Ishikawa (cell line): Measurements from ENCODE around the gene CLNK.

Experiments used
- CEBPB ChIP-seq: IDR thresholded peaks from 2 replicates; pipeline ENCODE4 v1.6.1; 2012
- CREB1 ChIP-seq: IDR thresholded peaks from 2 replicates; pipeline ENCODE4 v1.6.1; 2012; ENCODE audit warnings: low read depth
- EGR1 ChIP-seq: IDR thresholded peaks from 2 replicates; pipeline ENCODE4 v1.6.1; 2012
- EP300 ChIP-seq: IDR thresholded peaks from 2 replicates; pipeline ENCODE4 v1.6.1; 2012; ENCODE audit warnings: borderline replicate concordance
- FOXM1 ChIP-seq: IDR thresholded peaks from 2 replicates; pipeline ENCODE4 v1.6.1; 2012; ENCODE audit warnings: low read depth, borderline replicate concordance
- MAX ChIP-seq: IDR thresholded peaks from 2 replicates; pipeline ENCODE4 v1.6.1; 2012
- NFIC ChIP-seq: IDR thresholded peaks from 2 replicates; pipeline ENCODE4 v1.6.1; 2012
- RAD21 ChIP-seq: IDR thresholded peaks from 2 replicates; pipeline ENCODE4 v1.6.1; 2012; ENCODE audit warnings: low read depth
- REST ChIP-seq: IDR thresholded peaks from 2 replicates; pipeline ENCODE4 v1.6.1; 2012; ENCODE audit warnings: low read depth, mild to moderate bottlenecking
- TAF1 ChIP-seq: IDR thresholded peaks from 2 replicates; pipeline ENCODE4 v1.6.1; 2012; ENCODE audit warnings: low read depth, mild to moderate bottlenecking
- TCF12 ChIP-seq: IDR thresholded peaks from 2 replicates; pipeline ENCODE4 v1.6.1; 2012; ENCODE audit warnings: low read depth
- TEAD4 ChIP-seq: IDR thresholded peaks from 2 replicates; pipeline ENCODE4 v1.6.1; 2012
- USF1 ChIP-seq: IDR thresholded peaks from 2 replicates; pipeline ENCODE4 v1.6.1; 2012
- YY1 ChIP-seq: IDR thresholded peaks from 2 replicates; pipeline ENCODE4 v1.6.1; 2012; ENCODE audit warnings: low read depth
- ZBTB7A ChIP-seq: IDR thresholded peaks from 2 replicates; pipeline ENCODE4 v1.6.1; 2012; ENCODE audit warnings: low read depth

CLNK gene

GRCh38 chr4:10490996-10491395 lies 193.6 kb downstream of the CLNK start:
- no peak for TF ChIP-seq TCF12
- TF ChIP-seq USF1 = no peak
- TF ChIP-seq ZBTB7A = no peak
- TF ChIP-seq MAX = no peak
- no peak for TF ChIP-seq CEBPB

GRCh38 chr4:10482913-10483312 lies 201.7 kb downstream of the CLNK start:
- TF ChIP-seq EP300 (no peak), ZBTB7A (no peak), MAX (no peak)

GRCh38 chr4:10480616-10481015 lies 204.0 kb downstream of the CLNK start:
- TF ChIP-seq TCF12 (no peak), ZBTB7A (no peak), EGR1 (no peak), EP300 (no peak)

GRCh38 chr4:10478621-10479020 lies 205.9 kb downstream of the CLNK start:
- TF ChIP-seq YY1 = no peak
- no peak for TF ChIP-seq REST
- no peak for TF ChIP-seq TAF1
- no peak for TF ChIP-seq CEBPB

GRCh38 chr4:10470505-10470904 lies 214.1 kb downstream of the CLNK start:
- TF ChIP-seq EP300 (no peak), TEAD4 (no peak), MAX (no peak), TAF1 (no peak), EGR1 (no peak), RAD21 (no peak), REST (no peak), USF1 (no peak), NFIC (no peak), FOXM1 (no peak), YY1 (no peak), CREB1 (no peak)

- TF ChIP-seq TEAD4 = no peak
- no peak for TF ChIP-seq TCF12
- no peak for TF ChIP-seq TAF1
- no peak for TF ChIP-seq FOXM1
- TF ChIP-seq CEBPB = no peak
- TF ChIP-seq NFIC = no peak
- TF ChIP-seq EGR1 = no peak
- TF ChIP-seq REST = no peak
- no peak for TF ChIP-seq RAD21
- no peak for TF ChIP-seq CREB1
- no peak for TF ChIP-seq YY1
- no peak for TF ChIP-seq ZBTB7A
- no peak for TF ChIP-seq MAX
- no peak for TF ChIP-seq EP300
Measured at GRCh38 chr4:10466161-10466560, 218.4 kb downstream of the CLNK start.
